ENCODE measurements around the gene INSIG1.

GRCh38 chr7:155252892-155253501 lies 44.7 kb upstream of the INSIG1 start:
- TF ChIP-seq EZH2 (IDR thresholded peaks at IDR 0.05; ENCODE audit: insufficient read depth, poor library complexity, severe bottlenecking) (no peak), EZH2phosphoT487 (IDR thresholded peaks at IDR 0.05; ENCODE audit: insufficient read depth, low read depth) (no peak)
